GM21526 (cell line): ENCODE results near the gene NSA2.
A peak's percentile ranks its signal among the peaks of the same experiment; 100 is the strongest.
"Not testable (repeated sequence)": the region's sequence is repeated elsewhere in the genome, so short reads cannot be mapped to it uniquely, and the experiment has no call there.

ENCODE experiments used
- ATAC-seq: cut with Tn5 transposase; IDR thresholded peaks from one replicate; pipeline ENCODE4 v1.9.1; 2021; ENCODE audit warnings: moderate library complexity; ENCODE audit not compliant: unreplicated experiment, low FRiP score

NSA2 gene

GRCh38 chr5:74766849-74767578, at the start of gene NSA2, which contains the start of gene GFM2:
Gene NSA2 (plus strand): TSS chr5:74767249. CDS start chr5:74767361, 112 bp downstream.
Gene GFM2 (minus strand): TSS chr5:74767117. CDS start chr5:74763742, 3,375 bp downstream.
- ATAC-seq: peak; percentile 84

GRCh38 chr5:74717596-74717995, 49.5 kb upstream of the NSA2 start:
- no peak for ATAC-seq

GRCh38 chr5:74722271-74722670, 44.8 kb upstream of the NSA2 start:
- no peak for ATAC-seq

DNA sequence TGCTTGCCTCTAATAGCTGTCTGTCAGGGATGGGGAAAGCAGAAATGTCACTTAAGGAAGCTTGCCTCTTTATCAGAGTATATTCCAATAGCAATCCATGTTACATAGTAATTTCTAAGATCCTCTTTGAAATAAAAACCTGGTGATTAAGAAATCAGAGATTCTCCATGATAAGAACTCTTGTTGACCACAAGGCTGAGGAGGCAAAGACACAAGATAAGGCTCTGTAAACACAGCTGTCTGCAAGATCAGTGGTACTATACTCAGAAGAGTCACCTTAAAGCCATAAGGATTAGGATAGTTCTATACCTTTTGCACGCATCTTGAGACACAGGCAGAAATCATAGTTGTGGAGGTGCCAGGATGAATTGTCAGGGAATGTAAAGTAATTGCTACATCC, 41.7 kb upstream of the NSA2 start:
- no peak for ATAC-seq

DNA sequence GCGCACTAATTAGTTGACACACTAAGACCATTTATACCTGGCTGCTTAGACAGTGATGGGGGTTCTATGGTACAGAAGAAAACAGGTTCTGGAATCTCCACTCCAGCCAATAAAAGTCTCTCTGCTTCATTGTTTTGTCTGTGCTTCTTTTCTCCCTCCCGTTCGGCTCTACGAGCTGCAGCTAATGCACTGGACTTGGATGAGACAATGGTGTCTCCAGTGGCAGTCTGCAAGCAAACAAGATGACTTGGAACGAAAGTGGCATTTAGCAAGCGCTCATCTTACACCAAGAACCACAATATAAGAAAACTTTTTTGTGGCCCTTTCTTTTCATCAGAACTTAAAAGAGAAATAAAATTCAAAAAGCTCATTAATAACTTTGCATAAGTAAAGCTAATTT, 30.3 kb upstream of the NSA2 start:
- ATAC-seq: no peak

GRCh38 chr5:74738406-74738805, 28.6 kb upstream of the NSA2 start:
- no peak for ATAC-seq

DNA sequence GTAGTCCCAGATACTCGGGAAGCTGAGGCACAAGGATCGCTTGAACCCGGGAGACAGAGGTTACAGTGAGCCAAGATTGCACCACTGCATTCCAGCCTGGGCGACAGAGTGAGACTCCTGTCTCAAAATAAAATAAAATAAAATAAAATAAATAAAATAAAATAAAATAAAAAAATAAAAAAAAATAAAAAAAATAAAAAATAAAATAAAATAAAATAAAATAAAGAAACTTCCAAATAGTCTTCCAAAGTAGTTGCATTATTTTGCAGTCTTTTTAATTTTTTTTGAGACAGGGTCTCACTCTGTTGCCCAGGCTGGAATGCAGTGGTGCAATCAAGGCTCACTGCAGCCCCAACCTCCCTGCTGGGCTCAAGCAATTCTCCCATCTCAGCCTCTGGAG, 18.3 kb upstream of the NSA2 start:
- not testable (repeated sequence) for ATAC-seq

DNA sequence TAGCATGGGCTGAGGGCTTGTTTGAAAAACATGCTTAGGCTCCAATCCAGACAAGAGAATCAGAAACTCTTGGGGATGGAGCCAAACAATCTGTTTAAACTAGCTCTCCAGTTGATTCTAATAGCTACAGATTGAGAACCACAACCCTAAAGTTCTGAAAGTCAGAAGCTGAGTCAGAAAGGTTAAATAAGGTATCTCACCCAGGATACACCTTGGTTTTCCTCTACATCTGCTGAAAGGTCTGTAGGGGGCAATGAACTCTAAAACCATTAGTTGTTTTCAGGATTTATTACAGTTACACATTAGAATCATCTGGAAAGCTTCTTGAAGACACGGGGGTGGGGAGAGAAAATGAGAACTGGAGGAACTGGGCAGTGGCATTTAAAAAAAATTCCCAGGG, 5.8 kb upstream of the NSA2 start:
- no peak for ATAC-seq

- ATAC-seq: no peak
Observed at GRCh38 chr5:74762599-74762998, 4.5 kb upstream of the NSA2 start.

GRCh38 chr5:74763504-74763903, 3.5 kb upstream of the NSA2 start:
- ATAC-seq: no peak

- ATAC-seq: no peak
Observed at GRCh38 chr5:74765201-74765600, 1.8 kb upstream of the NSA2 start.

DNA sequence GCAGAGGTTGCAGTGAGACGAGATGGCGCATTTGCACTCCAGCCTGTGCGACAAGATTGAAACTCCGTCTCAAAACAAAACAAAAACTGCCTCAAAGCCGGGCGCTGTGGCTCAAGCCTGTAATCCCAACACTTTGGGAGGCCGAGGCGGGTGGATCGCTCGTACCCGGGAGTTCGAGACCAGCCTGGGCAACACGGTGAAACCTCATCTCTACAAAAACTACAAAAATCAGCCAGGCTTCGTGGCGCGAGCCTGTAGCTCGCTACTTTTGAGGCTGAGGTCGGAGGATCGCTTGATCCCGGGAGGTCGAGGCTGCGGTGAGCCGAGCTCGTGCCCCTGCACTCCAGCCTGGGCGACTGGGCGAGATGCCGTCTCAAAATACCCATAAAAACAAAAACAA, 1.1 kb upstream of the NSA2 start:
- ATAC-seq: peak; percentile 1

DNA sequence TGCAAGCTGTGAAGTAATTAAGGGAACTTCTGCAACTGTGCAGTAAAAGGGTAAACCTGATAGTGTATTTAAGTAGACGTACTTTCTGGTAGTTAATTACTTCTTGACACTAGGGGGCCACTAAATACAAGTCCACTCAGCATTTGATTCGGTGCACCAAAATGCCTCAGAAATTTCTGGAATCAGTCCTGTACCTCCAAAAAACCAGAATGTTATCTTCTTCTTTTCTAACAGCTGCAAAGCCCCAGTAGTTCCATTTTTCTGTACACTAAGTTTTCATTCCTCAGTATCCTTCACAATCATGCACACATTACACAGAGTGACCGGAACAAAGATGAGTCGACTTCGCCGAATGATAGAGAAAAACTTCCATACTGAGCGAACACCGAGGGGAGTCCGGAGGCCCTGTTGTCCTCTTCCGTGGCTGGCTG, 616 bp upstream of the NSA2 start:
- peak; percentile 44 for ATAC-seq

GRCh38 chr5:74767579-74767913, 497 bp downstream of the NSA2 start:
- peak; percentile 21 for ATAC-seq

DNA sequence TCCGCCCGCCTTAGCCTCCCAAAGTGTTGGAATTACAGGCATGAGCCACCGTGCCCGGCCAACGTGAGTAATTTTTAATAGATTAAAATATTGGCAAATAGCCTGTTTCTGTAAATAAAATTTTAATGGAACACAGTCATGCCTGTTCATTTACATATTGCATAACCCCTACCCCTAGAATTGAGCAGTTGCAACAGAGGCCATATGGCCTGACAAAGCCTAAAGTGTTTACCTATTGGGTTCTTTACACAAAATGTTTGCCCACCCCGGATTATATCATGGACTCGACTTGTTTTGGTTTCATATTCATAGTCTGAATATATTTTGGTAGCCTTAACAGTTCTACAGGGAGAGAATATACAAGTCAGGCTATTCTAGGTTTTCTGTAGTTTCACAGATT, 5.3 kb downstream of the NSA2 start:
- ATAC-seq: no peak

DNA sequence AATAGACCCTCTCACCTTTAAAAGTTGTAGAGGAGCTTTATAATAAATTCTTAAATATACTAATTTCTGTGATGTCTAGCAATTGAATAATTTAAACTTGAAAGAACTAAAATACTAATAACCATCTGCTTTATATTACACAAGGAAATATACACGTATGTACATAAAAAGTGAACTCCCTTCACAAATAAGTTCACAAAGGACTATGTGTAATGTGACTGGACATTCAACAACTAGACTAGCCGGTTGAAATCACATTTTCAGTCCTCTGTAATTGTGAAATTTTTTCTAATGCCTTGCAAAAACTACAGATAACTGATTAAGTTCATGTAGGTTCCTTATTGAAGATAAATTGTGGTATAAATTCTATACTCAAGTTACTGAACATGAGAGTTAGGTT, 11.6 kb downstream of the NSA2 start:
- ATAC-seq: no peak

DNA sequence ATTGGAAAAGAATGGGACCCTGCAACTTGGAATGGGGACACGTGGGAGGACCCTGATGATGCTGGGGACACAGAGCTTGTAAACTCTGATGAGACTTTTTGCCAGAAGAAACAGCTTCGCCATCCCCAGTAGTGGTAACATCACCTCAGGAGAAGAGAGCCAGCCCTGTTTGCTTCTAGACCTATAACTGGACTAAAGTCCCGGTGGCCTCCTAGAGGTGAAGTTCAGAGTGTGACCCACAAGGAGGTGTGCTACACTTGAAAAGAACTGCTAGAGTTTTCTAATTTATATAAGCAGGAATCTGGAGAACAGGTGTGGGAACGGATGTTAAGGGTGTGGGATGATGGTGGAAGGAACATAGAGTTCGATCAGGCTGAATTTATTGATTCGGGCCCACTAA, 19.8 kb downstream of the NSA2 start:
- no peak for ATAC-seq

- ATAC-seq: no peak
Observed at GRCh38 chr5:74787424-74787823, 20.4 kb downstream of the NSA2 start.

DNA sequence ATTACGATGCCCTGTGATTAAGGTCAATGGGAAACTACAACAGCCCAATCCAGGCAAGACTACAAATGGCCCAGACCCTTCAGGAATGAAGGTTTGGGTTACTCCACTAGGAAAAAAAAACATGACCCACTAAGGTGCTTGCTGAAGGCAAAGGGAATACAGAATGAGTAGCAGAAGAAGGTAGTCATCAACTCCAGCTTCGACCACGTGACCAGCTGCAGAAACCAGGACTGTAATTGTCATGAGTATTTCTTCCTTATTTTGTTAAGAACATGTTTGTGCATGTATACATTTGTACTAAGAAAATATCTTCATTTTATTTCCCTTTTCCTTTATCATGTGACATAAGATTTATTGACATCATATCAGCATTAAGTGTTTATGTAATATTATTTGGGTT, 24.6 kb downstream of the NSA2 start:
- not testable (repeated sequence) for ATAC-seq

- no peak for ATAC-seq
Observed at GRCh38 chr5:74798977-74799911, 32.2 kb downstream of the NSA2 start.

DNA sequence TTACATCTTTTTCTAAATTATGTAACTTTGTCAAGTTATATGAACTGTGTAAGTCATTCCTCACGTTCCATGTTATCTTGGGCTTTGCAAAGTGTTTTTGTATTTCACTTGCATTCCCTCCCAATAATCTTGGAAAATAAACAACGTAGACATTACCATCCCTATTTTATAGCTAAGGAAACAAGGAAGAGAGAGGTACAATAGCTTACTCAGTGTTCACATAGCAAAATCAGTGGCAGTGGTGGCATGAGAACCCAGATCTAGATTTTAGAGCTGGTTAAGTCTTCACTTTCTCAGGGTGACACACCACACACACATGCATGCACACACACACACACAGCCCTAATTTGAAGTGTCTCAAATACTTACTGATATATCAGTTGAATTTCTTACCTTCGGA, 34.1 kb downstream of the NSA2 start:
- ATAC-seq: no peak

DNA sequence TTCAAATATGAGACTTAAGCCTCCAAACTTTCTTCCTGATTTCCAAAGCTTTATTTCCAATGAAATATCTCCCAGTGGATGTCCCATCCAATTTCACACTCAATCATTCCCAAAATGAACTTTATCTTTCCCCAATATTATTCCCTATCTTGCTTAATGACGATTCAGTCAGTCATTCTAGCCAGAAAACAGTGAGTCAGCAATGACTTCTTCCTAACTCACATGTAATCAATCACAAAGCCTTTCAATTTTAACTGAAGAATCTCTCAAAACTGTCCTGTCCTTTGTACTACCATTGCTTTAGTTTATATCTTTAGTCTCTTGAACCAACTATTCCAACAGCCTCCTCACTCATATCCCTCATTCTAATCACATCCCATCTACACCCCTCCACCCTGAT, 34.9 kb downstream of the NSA2 start:
- no peak for ATAC-seq
